Measurements from ENCODE around the gene WNT2B.

WNT2B gene

GRCh38 chr1:112504001-112504660 lies 4.6 kb upstream of the WNT2B start:
- Histone ChIP-seq H3K4me1 (ENCODE audit: control insufficient read depth in 5 of 5, insufficient read depth in 5 of 5, low read length in 5 of 5) (peaks cover 2 to 33% (median 28%) of the 10 kb centered on the region in 5 donors), H3K9me3 (ENCODE audit: control insufficient read depth in 5 of 5, low read length in 5 of 5) (no peaks in the 10 kb centered on the region), H3K4me3 (ENCODE audit: low read depth in 1 of 5, low read length in 5 of 5) (no peak overlapping the region), H3K27me3 (ENCODE audit: control insufficient read depth in 5 of 5, insufficient read depth in 4 of 5, low read length in 5 of 5) (peaks cover 0 to 39% (median 24%) of the 10 kb centered on the region in 5 donors), H3K36me3 (ENCODE audit: control insufficient read depth in 5 of 5, insufficient read depth in 5 of 5, low read length in 5 of 5) (no peaks in the 10 kb centered on the region), H3K27ac (ENCODE audit: low read depth, low read length) (no peak overlapping the region), H3K9ac (ENCODE audit: low read length in 5 of 5) (no peak overlapping the region)

- no peak overlapping the region for H3K9ac ChIP-seq (ENCODE audit: low read length in 5 of 5)
- H3K27me3 ChIP-seq (ENCODE audit: control insufficient read depth in 5 of 5, insufficient read depth in 4 of 5, low read length in 5 of 5): peaks cover 0 to 42% (median 24%) of the 10 kb centered on the region in 5 donors
- no peaks in the 10 kb centered on the region for H3K36me3 ChIP-seq (ENCODE audit: control insufficient read depth in 5 of 5, insufficient read depth in 5 of 5, low read length in 5 of 5)
- H3K4me3 ChIP-seq (ENCODE audit: low read depth in 1 of 5, low read length in 5 of 5): no peak overlapping the region
- H3K27ac ChIP-seq (ENCODE audit: low read depth, low read length): no peak overlapping the region
- H3K9me3 ChIP-seq (ENCODE audit: control insufficient read depth in 5 of 5, low read length in 5 of 5): no peaks in the 10 kb centered on the region
- peaks cover 2 to 37% (median 30%) of the 10 kb centered on the region in 5 donors for H3K4me1 ChIP-seq (ENCODE audit: control insufficient read depth in 5 of 5, insufficient read depth in 5 of 5, low read length in 5 of 5)
Observed at GRCh38 chr1:112504661-112505399, 3.9 kb upstream of the WNT2B start.

DNA sequence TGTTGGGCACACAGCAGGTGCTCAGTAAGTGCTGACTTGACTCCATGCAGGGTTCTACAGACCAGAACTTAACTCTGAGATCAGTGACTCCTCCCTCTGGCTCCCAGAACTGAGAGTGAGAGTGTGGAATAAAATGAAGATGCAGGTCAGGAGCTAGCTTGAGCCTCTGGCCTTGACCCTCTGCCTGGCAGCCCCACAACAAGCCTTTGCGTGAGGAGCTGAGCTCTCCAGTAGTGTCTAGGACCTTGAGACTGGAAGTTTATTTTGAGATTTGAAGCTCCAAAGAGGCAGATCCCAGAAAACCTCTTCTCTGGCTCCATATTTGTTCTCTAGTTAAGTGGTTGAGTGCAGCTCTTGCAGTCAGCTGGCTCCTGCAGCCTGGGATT lies 3.4 kb upstream of the WNT2B start:
- no peaks in the 10 kb centered on the region for H3K36me3 ChIP-seq (ENCODE audit: control insufficient read depth in 5 of 5, insufficient read depth in 5 of 5, low read length in 5 of 5)
- H3K27me3 ChIP-seq (ENCODE audit: control insufficient read depth in 5 of 5, insufficient read depth in 4 of 5, low read length in 5 of 5): peaks cover 0 to 42% (median 24%) of the 10 kb centered on the region in 5 donors
- H3K9me3 ChIP-seq (ENCODE audit: control insufficient read depth in 5 of 5, low read length in 5 of 5): no peaks in the 10 kb centered on the region
- no peak overlapping the region for H3K27ac ChIP-seq (ENCODE audit: low read depth, low read length)
- peaks cover 2 to 37% (median 30%) of the 10 kb centered on the region in 5 donors for H3K4me1 ChIP-seq (ENCODE audit: control insufficient read depth in 5 of 5, insufficient read depth in 5 of 5, low read length in 5 of 5)
- H3K9ac ChIP-seq (ENCODE audit: low read length in 5 of 5): no peak overlapping the region
- no peak overlapping the region for H3K4me3 ChIP-seq (ENCODE audit: low read depth in 1 of 5, low read length in 5 of 5)

DNA sequence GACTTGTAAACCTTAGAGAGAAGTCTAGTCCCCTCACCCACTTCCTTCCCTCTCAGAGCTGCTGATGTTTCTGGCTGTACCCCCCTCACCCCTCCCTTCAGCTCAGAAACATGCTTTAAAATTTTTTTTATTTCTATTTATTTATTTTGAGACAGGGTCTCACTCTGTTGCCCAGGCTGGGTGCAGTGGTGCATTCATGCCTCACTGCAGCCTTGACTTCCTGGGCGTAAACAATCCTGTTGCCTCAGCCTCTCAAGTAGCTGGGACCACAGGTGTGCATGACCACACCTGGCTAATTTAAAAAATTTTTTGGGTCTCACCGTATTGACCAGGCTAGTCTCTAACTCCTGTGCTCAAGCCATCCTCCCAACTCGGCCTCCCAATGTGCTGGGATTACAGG lies 2.9 kb upstream of the WNT2B start:
- no peaks in the 10 kb centered on the region for H3K36me3 ChIP-seq (ENCODE audit: control insufficient read depth in 5 of 5, insufficient read depth in 5 of 5, low read length in 5 of 5)
- no peaks in the 10 kb centered on the region for H3K9me3 ChIP-seq (ENCODE audit: control insufficient read depth in 5 of 5, low read length in 5 of 5)
- no peak overlapping the region for H3K4me3 ChIP-seq (ENCODE audit: low read depth in 1 of 5, low read length in 5 of 5)
- H3K9ac ChIP-seq (ENCODE audit: low read length in 5 of 5): no peak overlapping the region
- no peak overlapping the region for H3K27ac ChIP-seq (ENCODE audit: low read depth, low read length)
- H3K4me1 ChIP-seq (ENCODE audit: control insufficient read depth in 5 of 5, insufficient read depth in 5 of 5, low read length in 5 of 5): peaks cover 2 to 37% (median 30%) of the 10 kb centered on the region in 5 donors
- peaks cover 0 to 42% (median 24%) of the 10 kb centered on the region in 5 donors for H3K27me3 ChIP-seq (ENCODE audit: control insufficient read depth in 5 of 5, insufficient read depth in 4 of 5, low read length in 5 of 5)

DNA sequence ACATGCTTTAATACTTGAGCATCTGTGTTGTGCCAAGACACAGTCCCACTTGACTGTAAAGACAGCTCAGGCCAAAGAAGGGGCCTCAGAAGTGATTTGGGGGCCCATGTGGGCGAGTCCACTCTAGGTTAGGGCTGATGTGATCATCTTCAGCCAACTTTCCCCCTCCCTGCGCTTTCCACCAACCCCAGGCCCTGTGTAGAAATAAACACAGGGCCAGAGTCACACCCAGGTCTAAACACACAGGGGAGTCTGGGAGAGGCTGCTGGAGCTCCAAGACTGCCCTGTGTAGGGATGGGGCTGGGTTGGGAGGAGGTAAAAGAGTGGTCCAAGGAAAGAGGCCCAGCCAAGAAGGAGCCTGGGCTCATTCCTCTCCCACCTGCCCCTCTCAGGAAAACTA lies 2.5 kb upstream of the WNT2B start:
- H3K27me3 ChIP-seq (ENCODE audit: control insufficient read depth in 5 of 5, insufficient read depth in 4 of 5, low read length in 5 of 5): peaks cover 0 to 42% (median 24%) of the 10 kb centered on the region in 5 donors
- no peak overlapping the region for H3K27ac ChIP-seq (ENCODE audit: low read depth, low read length)
- H3K9me3 ChIP-seq (ENCODE audit: control insufficient read depth in 5 of 5, low read length in 5 of 5): no peaks in the 10 kb centered on the region
- peaks cover 2 to 37% (median 30%) of the 10 kb centered on the region in 5 donors for H3K4me1 ChIP-seq (ENCODE audit: control insufficient read depth in 5 of 5, insufficient read depth in 5 of 5, low read length in 5 of 5)
- H3K9ac ChIP-seq (ENCODE audit: low read length in 5 of 5): no peak overlapping the region
- H3K4me3 ChIP-seq (ENCODE audit: low read depth in 1 of 5, low read length in 5 of 5): no peak overlapping the region
- H3K36me3 ChIP-seq (ENCODE audit: control insufficient read depth in 5 of 5, insufficient read depth in 5 of 5, low read length in 5 of 5): no peaks in the 10 kb centered on the region

DNA sequence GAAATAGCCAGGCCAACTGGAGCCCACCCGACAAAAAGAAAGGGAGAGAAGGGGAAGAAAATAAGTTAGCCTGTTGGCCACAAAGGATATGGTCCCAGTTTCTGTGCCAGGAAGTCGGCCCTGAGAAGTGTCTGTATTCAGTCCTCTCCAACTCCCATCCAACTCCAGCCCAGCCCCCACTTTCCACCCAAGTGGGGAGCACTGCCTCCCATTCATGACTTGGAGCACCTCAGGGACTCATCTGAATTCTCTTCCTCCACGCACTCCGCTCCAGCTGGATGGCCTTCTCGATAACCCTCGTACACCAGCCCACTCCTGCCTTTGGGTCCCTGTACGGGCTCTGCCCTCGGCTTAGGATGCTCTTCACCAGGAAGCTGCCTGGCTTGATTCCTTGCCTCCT lies 2.0 kb upstream of the WNT2B start:
- Histone ChIP-seq H3K9me3 (ENCODE audit: control insufficient read depth in 5 of 5, low read length in 5 of 5) (no peaks in the 10 kb centered on the region), H3K4me1 (ENCODE audit: control insufficient read depth in 5 of 5, insufficient read depth in 5 of 5, low read length in 5 of 5) (peaks cover 2 to 34% (median 28%) of the 10 kb centered on the region in 5 donors), H3K4me3 (ENCODE audit: low read depth in 1 of 5, low read length in 5 of 5) (no peak overlapping the region), H3K27ac (ENCODE audit: low read depth, low read length) (no peak overlapping the region), H3K9ac (ENCODE audit: low read length in 5 of 5) (no peak overlapping the region), H3K27me3 (ENCODE audit: control insufficient read depth in 5 of 5, insufficient read depth in 4 of 5, low read length in 5 of 5) (peaks cover 0 to 42% (median 24%) of the 10 kb centered on the region in 5 donors), H3K36me3 (ENCODE audit: control insufficient read depth in 5 of 5, insufficient read depth in 5 of 5, low read length in 5 of 5) (no peaks in the 10 kb centered on the region)

DNA sequence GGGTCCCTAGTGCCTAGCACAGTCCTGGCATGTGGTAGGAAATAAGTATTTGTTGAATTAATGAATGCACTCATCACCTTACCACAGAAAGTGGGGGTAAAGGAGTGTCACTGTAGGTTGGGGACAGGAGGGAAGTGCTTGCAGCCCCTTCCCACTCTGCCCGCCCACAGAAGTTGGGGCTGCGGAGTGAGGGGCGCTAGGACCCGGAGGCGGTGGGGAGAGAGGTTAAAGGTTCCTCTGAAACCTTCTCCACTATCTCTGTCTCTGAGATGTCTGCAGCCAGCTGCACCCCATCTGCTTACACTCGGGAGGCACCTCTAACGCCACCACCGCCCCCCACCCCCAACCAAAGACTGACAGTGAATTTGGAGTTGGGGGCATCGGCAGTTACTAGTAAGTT lies 1.4 kb upstream of the WNT2B start:
- Histone ChIP-seq H3K4me1 (ENCODE audit: control insufficient read depth in 5 of 5, insufficient read depth in 5 of 5, low read length in 5 of 5) (peaks cover 2 to 27% (median 22%) of the 10 kb centered on the region in 5 donors), H3K9me3 (ENCODE audit: control insufficient read depth in 5 of 5, low read length in 5 of 5) (no peaks in the 10 kb centered on the region), H3K9ac (ENCODE audit: low read length in 5 of 5) (no peak overlapping the region), H3K27me3 (ENCODE audit: control insufficient read depth in 5 of 5, insufficient read depth in 4 of 5, low read length in 5 of 5) (peaks cover 0 to 46% (median 24%) of the 10 kb centered on the region in 5 donors), H3K27ac (ENCODE audit: low read depth, low read length) (no peak overlapping the region), H3K36me3 (ENCODE audit: control insufficient read depth in 5 of 5, insufficient read depth in 5 of 5, low read length in 5 of 5) (no peaks in the 10 kb centered on the region), H3K4me3 (ENCODE audit: low read depth in 1 of 5, low read length in 5 of 5) (peak overlapping the region in 1 of 5 donors; percentile 68)

GRCh38 chr1:112507921-112508277 lies 866 bp upstream of the WNT2B start:
- H3K9ac ChIP-seq (ENCODE audit: low read length in 5 of 5): peak overlapping the region in 2 of 5 donors; percentile 26 to 46
- peaks cover 2 to 22% (median 18%) of the 10 kb centered on the region in 5 donors for H3K4me1 ChIP-seq (ENCODE audit: control insufficient read depth in 5 of 5, insufficient read depth in 5 of 5, low read length in 5 of 5)
- no peak overlapping the region for H3K27ac ChIP-seq (ENCODE audit: low read depth, low read length)
- peak overlapping the region in 4 of 5 donors; percentile 67 to 74 (median 69) for H3K4me3 ChIP-seq (ENCODE audit: low read depth in 1 of 5, low read length in 5 of 5)
- no peaks in the 10 kb centered on the region for H3K9me3 ChIP-seq (ENCODE audit: control insufficient read depth in 5 of 5, low read length in 5 of 5)
- no peaks in the 10 kb centered on the region for H3K36me3 ChIP-seq (ENCODE audit: control insufficient read depth in 5 of 5, insufficient read depth in 5 of 5, low read length in 5 of 5)
- peaks cover 0 to 43% (median 21%) of the 10 kb centered on the region in 5 donors for H3K27me3 ChIP-seq (ENCODE audit: control insufficient read depth in 5 of 5, insufficient read depth in 4 of 5, low read length in 5 of 5)

- H3K4me3 ChIP-seq (ENCODE audit: low read depth in 1 of 5, low read length in 5 of 5): peak overlapping the region in 4 of 5 donors; percentile 67 to 74 (median 69)
- no peaks in the 10 kb centered on the region for H3K36me3 ChIP-seq (ENCODE audit: control insufficient read depth in 5 of 5, insufficient read depth in 5 of 5, low read length in 5 of 5)
- peaks cover 0 to 22% (median 18%) of the 10 kb centered on the region in 5 donors for H3K4me1 ChIP-seq (ENCODE audit: control insufficient read depth in 5 of 5, insufficient read depth in 5 of 5, low read length in 5 of 5)
- H3K9me3 ChIP-seq (ENCODE audit: control insufficient read depth in 5 of 5, low read length in 5 of 5): no peaks in the 10 kb centered on the region
- H3K9ac ChIP-seq (ENCODE audit: low read length in 5 of 5): peak overlapping the region in 2 of 5 donors; percentile 31 to 58
- no peak overlapping the region for H3K27ac ChIP-seq (ENCODE audit: low read depth, low read length)
- peaks cover 0 to 36% (median 20%) of the 10 kb centered on the region in 5 donors for H3K27me3 ChIP-seq (ENCODE audit: control insufficient read depth in 5 of 5, insufficient read depth in 4 of 5, low read length in 5 of 5)
Observed at GRCh38 chr1:112509005-112509659, 367 bp downstream of the WNT2B start.
